ENCODE data around the gene DOCK2. TPM values are rescaled to one million over a fixed set of nuclear protein-coding genes. Genes with fewer than 3 reads are reported as not detected.
"Not testable (repeated sequence)": the region's sequence is repeated elsewhere in the genome, so short reads cannot be mapped to it uniquely, and the experiment has no call there.

Gene DOCK2
- polyA plus RNA-seq, 1 experiment = 2.0 TPM

DNA sequence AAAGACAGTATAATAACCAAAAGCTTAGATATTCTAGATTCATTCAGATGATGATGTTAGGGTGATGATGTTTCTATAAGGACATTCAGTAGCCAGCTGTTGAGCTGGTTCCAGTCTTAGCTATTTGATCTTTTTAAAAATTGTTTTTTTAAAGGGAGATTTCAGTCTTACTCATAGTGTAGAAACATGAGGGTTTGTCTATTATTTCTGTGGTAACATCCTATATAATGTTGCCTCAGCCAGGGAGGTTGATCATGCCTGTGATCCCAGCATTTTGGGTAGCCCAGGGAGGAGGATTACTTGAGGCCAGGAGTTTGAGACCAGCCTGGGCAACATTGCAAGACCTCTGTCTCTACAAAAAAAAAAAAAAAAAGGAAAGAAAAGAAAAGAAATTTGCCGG is 167.8 kb downstream of the DOCK2 start:
- no peak for TF ChIP-seq CTCF (IDR thresholded peaks at IDR 0.05; ENCODE audit: insufficient read depth, low read depth, low read length)
- CTCF ChIA-PET = interaction anchor here (1.4 to 2.7 kb wide), 2 partner anchors 103 to 175 kb away, joined by 7 to 9 read pairs; partner anchors contain the start of gene INSYN2B

GRCh38 chr5:169805527-169805934 is 168.5 kb downstream of the DOCK2 start:
- ChIA-PET POLR2A (no interaction called here), CTCF (interaction anchor here (1.4 kb wide), 1 partner anchor 175 kb away, joined by 7 read pairs; the partner anchor contains the start of gene INSYN2B)
- Histone ChIP-seq H3K36me3 (ENCODE audit: control insufficient read depth, insufficient read depth, low read length) (no peaks in the 10 kb centered on the region), H3K27me3 (ENCODE audit: control insufficient read depth, insufficient read depth, low read length) (no peaks in the 10 kb centered on the region), H3K4me3 (ENCODE audit: low read depth, low read length) (no peak overlapping the region)
- no peak for TF ChIP-seq CTCF (IDR thresholded peaks at IDR 0.05; ENCODE audit: insufficient read depth, low read depth, low read length)
- DNase-seq (ENCODE audit: low read depth) = no peak

More for the DNA sequence above, 167.8 kb downstream of the DOCK2 start:
- Histone ChIP-seq H3K27me3 (ENCODE audit: control insufficient read depth, insufficient read depth, low read length) (no peaks in the 10 kb centered on the region), H3K36me3 (ENCODE audit: control insufficient read depth, insufficient read depth, low read length) (no peaks in the 10 kb centered on the region), H3K4me3 (ENCODE audit: low read depth, low read length) (no peak overlapping the region)
- DNase-seq (ENCODE audit: low read depth) = no peak
- POLR2A ChIA-PET = no interaction called here

GRCh38 chr5:169805937-169806700 is 169.0 kb downstream of the DOCK2 start:
- CTCF ChIA-PET = no interaction called here
- POLR2A ChIA-PET = no interaction called here
- DNase-seq (ENCODE audit: low read depth) = no peak
- H3K27me3 ChIP-seq (ENCODE audit: control insufficient read depth, insufficient read depth, low read length) = no peaks in the 10 kb centered on the region
- TF ChIP-seq CTCF (IDR thresholded peaks at IDR 0.05; ENCODE audit: insufficient read depth, low read depth, low read length) = no peak
- no peaks in the 10 kb centered on the region for H3K36me3 ChIP-seq (ENCODE audit: control insufficient read depth, insufficient read depth, low read length)
- H3K4me3 ChIP-seq (ENCODE audit: low read depth, low read length) = no peak overlapping the region

GRCh38 chr5:169808118-169808581 is 171.1 kb downstream of the DOCK2 start:
- TF ChIP-seq CTCF (IDR thresholded peaks at IDR 0.05; ENCODE audit: insufficient read depth, low read depth, low read length) = no peak
- H3K4me3 ChIP-seq (ENCODE audit: low read depth, low read length) = no peak overlapping the region
- no peak for DNase-seq (ENCODE audit: low read depth)
- H3K27me3 ChIP-seq (ENCODE audit: control insufficient read depth, insufficient read depth, low read length) = no peaks in the 10 kb centered on the region
- H3K36me3 ChIP-seq (ENCODE audit: control insufficient read depth, insufficient read depth, low read length) = no peaks in the 10 kb centered on the region
- POLR2A ChIA-PET = no interaction called here
- CTCF ChIA-PET = interaction anchor here (0.7 to 0.9 kb wide), 2 partner anchors 11 to 97 kb away, joined by 3 read pairs; no protein-coding TSS in a partner anchor

- CTCF ChIA-PET; H3K36me3 ChIP-seq (ENCODE audit: control insufficient read depth, insufficient read depth, low read length): not testable (repeated sequence)
Observed at GRCh38 chr5:169808880-169809279, 171.8 kb downstream of the DOCK2 start.

More at GRCh38 chr5:169808880-169809279, 171.8 kb downstream of the DOCK2 start:
- DNase-seq (ENCODE audit: low read depth); POLR2A ChIA-PET; H3K27me3 ChIP-seq (ENCODE audit: control insufficient read depth, insufficient read depth, low read length); H3K4me3 ChIP-seq (ENCODE audit: low read depth, low read length): not testable (repeated sequence)
